ENCODE results near the gene FAM221B. TPM values are rescaled to one million over a fixed set of nuclear protein-coding genes. Genes with fewer than 3 reads are reported as not detected.
A peak's percentile ranks its signal among the peaks of the same experiment; 100 is the strongest.

FAM221B gene
- total and polyA plus RNA-seq, 9 of the 15 experiments (the other 6 are each of a cell fraction or from before 2014, with no cell fraction given), result 0.01 TPM; not detected in 8

DNA sequence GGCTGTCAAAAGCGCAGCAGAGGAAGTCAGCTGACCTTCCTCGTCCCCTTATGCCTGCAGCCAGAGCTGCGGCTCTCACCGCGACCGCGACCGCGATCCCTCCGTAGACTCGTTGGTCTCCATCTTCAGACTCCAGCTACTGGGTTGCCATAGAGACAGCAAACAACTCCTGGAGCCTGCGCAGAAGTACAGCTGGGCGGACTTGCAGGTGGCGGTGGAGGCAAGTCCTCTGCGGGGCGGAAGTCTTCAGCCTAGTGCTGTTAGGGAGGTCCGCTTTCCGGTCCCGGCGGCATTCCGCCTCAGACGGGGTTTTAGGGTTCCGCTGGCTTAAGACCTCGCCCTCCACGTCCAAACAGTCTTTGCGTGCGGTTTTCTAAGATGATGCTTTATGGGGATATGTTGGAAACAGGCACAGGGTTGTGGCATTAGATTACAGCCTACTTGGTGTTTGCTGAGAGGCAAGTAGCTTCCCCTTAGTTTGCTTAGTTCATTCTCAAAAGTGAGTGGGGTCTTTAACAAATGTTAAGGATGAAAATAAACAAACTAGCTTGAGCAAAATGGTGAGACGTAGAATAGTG is 16.4 kb downstream of the FAM221B start, which contains the start of gene SPAG8 (continued):
- TF ChIP-seq, protein P1, sequence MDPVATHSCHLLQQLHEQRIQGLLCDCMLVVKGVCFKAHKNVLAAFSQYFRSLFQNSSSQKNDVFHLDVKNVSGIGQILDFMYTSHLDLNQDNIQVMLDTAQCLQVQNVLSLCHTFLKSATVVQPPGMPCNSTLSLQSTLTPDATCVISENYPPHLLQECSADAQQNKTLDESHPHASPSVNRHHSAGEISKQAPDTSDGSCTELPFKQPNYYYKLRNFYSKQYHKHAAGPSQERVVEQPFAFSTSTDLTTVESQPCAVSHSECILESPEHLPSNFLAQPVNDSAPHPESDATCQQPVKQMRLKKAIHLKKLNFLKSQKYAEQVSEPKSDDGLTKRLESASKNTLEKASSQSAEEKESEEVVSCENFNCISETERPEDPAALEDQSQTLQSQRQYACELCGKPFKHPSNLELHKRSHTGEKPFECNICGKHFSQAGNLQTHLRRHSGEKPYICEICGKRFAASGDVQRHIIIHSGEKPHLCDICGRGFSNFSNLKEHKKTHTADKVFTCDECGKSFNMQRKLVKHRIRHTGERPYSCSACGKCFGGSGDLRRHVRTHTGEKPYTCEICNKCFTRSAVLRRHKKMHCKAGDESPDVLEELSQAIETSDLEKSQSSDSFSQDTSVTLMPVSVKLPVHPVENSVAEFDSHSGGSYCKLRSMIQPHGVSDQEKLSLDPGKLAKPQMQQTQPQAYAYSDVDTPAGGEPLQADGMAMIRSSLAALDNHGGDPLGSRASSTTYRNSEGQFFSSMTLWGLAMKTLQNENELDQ (CRISPR knock-in tag; IDR thresholded peaks at IDR 0.05; ENCODE audit: borderline replicate concordance), result no peak
- TF ChIP-seq SIN3B (IDR thresholded peaks at IDR 0.05; ENCODE audit: low read depth) (no peak), ZEB2 (IDR thresholded peaks at IDR 0.05) (peak; percentile 82), TBP (optimal IDR thresholded peaks at IDR 0.05; ENCODE audit: low read depth, low read length) (peak; percentile 44), FOXJ2 (tag; IDR thresholded peaks at IDR 0.05) (peak; percentile 86), SMARCE1 (IDR thresholded peaks at IDR 0.05) (no peak), ETV1 (tag; conservative IDR thresholded peaks at IDR 0.05; ENCODE audit: low read depth) (peak; percentile 88), SAP30 (IDR thresholded peaks at IDR 0.05; ENCODE audit: borderline replicate concordance, insufficient read depth, low read depth, low read length, poor library complexity, severe bottlenecking) (peak; percentile 55), ZNF695 (CRISPR knock-in tag; IDR thresholded peaks at IDR 0.05) (no peak), ZNF766 (CRISPR knock-in tag; conservative IDR thresholded peaks at IDR 0.05) (no peak), SIRT6 (IDR thresholded peaks at IDR 0.05; ENCODE audit: low read depth, low read length) (no peak), ATF3 (IDR thresholded peaks at IDR 0.05) (no peak), ATF3 (CRISPR knock-in tag; conservative IDR thresholded peaks at IDR 0.05) (no peak), MXI1 (IDR thresholded peaks at IDR 0.05; ENCODE audit: low read depth, low read length) (peak; percentile 69; the same call in 1 of the 2 replicates), PCBP2 (IDR thresholded peaks at IDR 0.05; ENCODE audit: low read depth, low read length, poor library complexity, severe bottlenecking) (no peak), POLR2AphosphoS2 (IDR thresholded peaks at IDR 0.05; ENCODE audit: low read length) (0 out of 2 replicates have a peak, but pooled peaks have one; percentile 45), TRIM24 (IDR thresholded peaks at IDR 0.05) (peak in 1 of 2 experiments; percentile 95; a peak in 2 of 4 replicates), CTBP1 (IDR thresholded peaks at IDR 0.05; ENCODE audit: borderline replicate concordance) (peak; percentile 22; the same call in 1 of the 2 replicates), BDP1 (IDR thresholded peaks at IDR 0.05; ENCODE audit: insufficient read depth, insufficient read length) (no peak), CXXC5 (CRISPR knock-in tag; IDR thresholded peaks at IDR 0.05) (peak; percentile 45; the same call in 1 of the 2 replicates), GABPB1 (CRISPR knock-in tag; IDR thresholded peaks at IDR 0.05) (peak; percentile 96), HNRNPUL1 (IDR thresholded peaks at IDR 0.05; ENCODE audit: low read length) (no peak), ZBTB7A (IDR thresholded peaks at IDR 0.05; ENCODE audit: borderline replicate concordance, control insufficient read depth, low read depth, low read length) (0 out of 2 replicates have a peak, but pooled peaks have one; percentile 41), ELF1 (tag; IDR thresholded peaks at IDR 0.05) (peak; percentile 58; the same call in 1 of the 2 replicates), CSDE1 (IDR thresholded peaks at IDR 0.05) (peak in 1 of 2 experiments; percentile 64; a peak in 2 of 4 replicates)
- TF ChIP-seq, protein P2, sequence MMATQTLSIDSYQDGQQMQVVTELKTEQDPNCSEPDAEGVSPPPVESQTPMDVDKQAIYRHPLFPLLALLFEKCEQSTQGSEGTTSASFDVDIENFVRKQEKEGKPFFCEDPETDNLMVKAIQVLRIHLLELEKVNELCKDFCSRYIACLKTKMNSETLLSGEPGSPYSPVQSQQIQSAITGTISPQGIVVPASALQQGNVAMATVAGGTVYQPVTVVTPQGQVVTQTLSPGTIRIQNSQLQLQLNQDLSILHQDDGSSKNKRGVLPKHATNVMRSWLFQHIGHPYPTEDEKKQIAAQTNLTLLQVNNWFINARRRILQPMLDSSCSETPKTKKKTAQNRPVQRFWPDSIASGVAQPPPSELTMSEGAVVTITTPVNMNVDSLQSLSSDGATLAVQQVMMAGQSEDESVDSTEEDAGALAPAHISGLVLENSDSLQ (IDR thresholded peaks at IDR 0.05), result peak; percentile 60; the same call in 1 of the 2 replicates

All from K562 (cell line).